ENCODE results near the gene XKR3.
"Not testable (repeated sequence)": the region's sequence is repeated elsewhere in the genome, so short reads cannot be mapped to it uniquely, and the experiment has no call there.

The XKR3 gene

DNA sequence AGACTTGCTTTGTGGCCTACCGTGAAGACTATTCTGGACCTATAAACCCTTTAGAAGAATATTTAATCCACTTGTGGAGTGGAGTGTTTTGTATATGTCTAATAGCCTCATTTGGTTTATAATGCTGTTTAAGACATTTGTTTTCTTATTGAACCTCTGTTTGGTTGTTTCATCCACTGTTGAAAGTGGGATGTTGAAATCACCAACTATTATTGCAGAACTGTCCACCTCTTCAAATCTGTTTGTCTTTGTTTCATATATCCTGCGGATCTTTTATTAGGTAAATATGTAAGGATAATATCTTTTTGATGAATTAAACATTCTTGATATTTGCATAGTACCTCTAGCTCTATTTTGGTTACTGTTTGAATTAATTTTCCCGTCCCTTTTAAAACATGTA, 49.1 kb downstream of the XKR3 start:
- Histone ChIP-seq H3K4me2 (ENCODE audit: insufficient read depth, low read length, poor library complexity, severe bottlenecking) (no peak overlapping the region), H2BK15ac (ENCODE audit: low read length) (no peak overlapping the region), H3K79me1 (ENCODE audit: low read depth, low read length) (no peaks in the 10 kb centered on the region), H4K91ac (ENCODE audit: low read depth, low read length, poor library complexity) (no peak overlapping the region), H2BK120ac (ENCODE audit: low read depth, low read length) (no peak overlapping the region), H2BK5ac (ENCODE audit: low read length) (no peak overlapping the region), H3K27ac (replicated peaks; ENCODE audit: low read length) (no peak overlapping the region), H2AK5ac (ENCODE audit: low read depth, low read length) (no peak overlapping the region), H3K4me3 (ENCODE audit: low read length in 2 of 2) (no peak overlapping the region), H3K14ac (ENCODE audit: low read length) (no peak overlapping the region), H3K9ac (ENCODE audit: low read depth, low read length, poor library complexity) (no peak overlapping the region), H3K23ac (ENCODE audit: low read depth, low read length, poor library complexity) (no peak overlapping the region), H3K4me1 (ENCODE audit: control insufficient read depth in 2 of 2, insufficient read depth in 1 of 2, low read depth in 1 of 2, low read length in 2 of 2) (no peaks in the 10 kb centered on the region), H3K27me3 (ENCODE audit: control insufficient read depth in 3 of 3, insufficient read depth in 3 of 3, low read depth in 1 of 3, low read length in 3 of 3) (peaks cover 0 to 3% (median 0%) of the 10 kb centered on the region in 3 experiments), H3K9me3 (replicated peaks in 1 of 2; ENCODE audit: control insufficient read depth in 2 of 2, insufficient read depth in 1 of 2, low read depth in 1 of 2, low read length in 2 of 2) (no peaks in the 10 kb centered on the region), H3K36me3 (replicated peaks in 1 of 2; ENCODE audit: control insufficient read depth in 2 of 2, insufficient read depth in 2 of 2, low read length in 2 of 2) (no peaks in the 10 kb centered on the region), H2BK12ac (ENCODE audit: low read length) (no peak overlapping the region), H4K8ac (ENCODE audit: low read depth, low read length) (no peak overlapping the region), H3K4ac (ENCODE audit: low read length) (no peak overlapping the region), H2AFZ (ENCODE audit: low read length) (no peak overlapping the region), H3K18ac (ENCODE audit: low read length) (no peak overlapping the region)
- no CpG with 5 or more reads among the region's 3 CpGs for WGBS, 2 donors (ENCODE audit: extremely low coverage in 2 of 2, insufficient read length in 2 of 2, insufficient replicate concordance in 1 of 2)
- DNase-seq (ENCODE audit: low spot score): no peak

GRCh38 chr22:16774911-16775500, 50.2 kb downstream of the XKR3 start:
- Histone ChIP-seq H4K91ac (ENCODE audit: low read depth, low read length, poor library complexity) (no peak overlapping the region), H3K14ac (ENCODE audit: low read length) (no peak overlapping the region), H3K4me2 (ENCODE audit: insufficient read depth, low read length, poor library complexity, severe bottlenecking) (no peak overlapping the region), H2BK5ac (ENCODE audit: low read length) (no peak overlapping the region), H3K79me1 (ENCODE audit: low read depth, low read length) (no peaks in the 10 kb centered on the region), H3K4me3 (ENCODE audit: low read length in 2 of 2) (no peak overlapping the region), H3K27me3 (ENCODE audit: control insufficient read depth in 3 of 3, insufficient read depth in 3 of 3, low read depth in 1 of 3, low read length in 3 of 3) (peaks cover 0 to 3% (median 0%) of the 10 kb centered on the region in 3 experiments), H3K9me3 (replicated peaks in 1 of 2; ENCODE audit: control insufficient read depth in 2 of 2, insufficient read depth in 1 of 2, low read depth in 1 of 2, low read length in 2 of 2) (no peaks in the 10 kb centered on the region), H3K27ac (replicated peaks; ENCODE audit: low read length) (no peak overlapping the region), H3K36me3 (replicated peaks in 1 of 2; ENCODE audit: control insufficient read depth in 2 of 2, insufficient read depth in 2 of 2, low read length in 2 of 2) (no peaks in the 10 kb centered on the region), H2AFZ (ENCODE audit: low read length) (no peak overlapping the region), H2BK120ac (ENCODE audit: low read depth, low read length) (no peak overlapping the region), H2BK12ac (ENCODE audit: low read length) (no peak overlapping the region), H3K18ac (ENCODE audit: low read length) (no peak overlapping the region), H2BK15ac (ENCODE audit: low read length) (no peak overlapping the region), H4K8ac (ENCODE audit: low read depth, low read length) (no peak overlapping the region), H2AK5ac (ENCODE audit: low read depth, low read length) (no peak overlapping the region), H3K9ac (ENCODE audit: low read depth, low read length, poor library complexity) (no peak overlapping the region), H3K4me1 (ENCODE audit: control insufficient read depth in 2 of 2, insufficient read depth in 1 of 2, low read depth in 1 of 2, low read length in 2 of 2) (no peaks in the 10 kb centered on the region), H3K23ac (ENCODE audit: low read depth, low read length, poor library complexity) (no peak overlapping the region), H3K4ac (ENCODE audit: low read length) (no peak overlapping the region)
- WGBS, 2 donors (ENCODE audit: extremely low coverage in 2 of 2, insufficient read length in 2 of 2, insufficient replicate concordance in 1 of 2): no CpG with 5 or more reads among the region's 2 CpGs
- DNase-seq (ENCODE audit: low spot score): no peak

DNA sequence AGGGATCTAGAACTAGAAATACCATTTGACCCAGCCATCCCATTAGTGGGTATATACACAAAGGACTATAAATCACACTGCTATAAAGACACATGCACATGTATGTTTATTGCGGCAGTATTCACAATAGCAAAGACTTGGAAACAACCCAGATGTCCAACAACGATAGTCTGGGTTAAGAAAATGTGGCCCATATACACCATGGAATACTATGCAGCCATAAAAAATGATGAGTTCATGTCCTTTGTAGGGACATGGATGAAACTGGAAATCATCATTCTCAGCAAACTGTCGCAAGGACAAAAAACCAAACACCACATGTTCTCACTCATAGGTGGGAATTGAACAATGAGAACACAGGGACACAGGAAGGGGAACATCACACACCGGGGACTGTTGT, 53.6 kb downstream of the XKR3 start:
- H3K36me3 ChIP-seq (replicated peaks in 1 of 2; ENCODE audit: control insufficient read depth in 2 of 2, insufficient read depth in 2 of 2, low read length in 2 of 2); H3K79me1 ChIP-seq (ENCODE audit: low read depth, low read length); H3K4me2 ChIP-seq (ENCODE audit: insufficient read depth, low read length, poor library complexity, severe bottlenecking); H4K8ac ChIP-seq (ENCODE audit: low read depth, low read length); H2AFZ ChIP-seq (ENCODE audit: low read length); H3K27me3 ChIP-seq (ENCODE audit: control insufficient read depth in 3 of 3, insufficient read depth in 3 of 3, low read depth in 1 of 3, low read length in 3 of 3); H2BK5ac ChIP-seq (ENCODE audit: low read length); H3K18ac ChIP-seq (ENCODE audit: low read length); H3K4me1 ChIP-seq (ENCODE audit: control insufficient read depth in 2 of 2, insufficient read depth in 1 of 2, low read depth in 1 of 2, low read length in 2 of 2); H3K14ac ChIP-seq (ENCODE audit: low read length); H3K9ac ChIP-seq (ENCODE audit: low read depth, low read length, poor library complexity); DNase-seq (ENCODE audit: low spot score); H2BK15ac ChIP-seq (ENCODE audit: low read length); H3K4me3 ChIP-seq (ENCODE audit: low read length in 2 of 2); H3K4ac ChIP-seq (ENCODE audit: low read length); H2AK5ac ChIP-seq (ENCODE audit: low read depth, low read length); H3K9me3 ChIP-seq (replicated peaks in 1 of 2; ENCODE audit: control insufficient read depth in 2 of 2, insufficient read depth in 1 of 2, low read depth in 1 of 2, low read length in 2 of 2); H2BK12ac ChIP-seq (ENCODE audit: low read length); H3K23ac ChIP-seq (ENCODE audit: low read depth, low read length, poor library complexity); H2BK120ac ChIP-seq (ENCODE audit: low read depth, low read length); H3K27ac ChIP-seq (replicated peaks; ENCODE audit: low read length); H4K91ac ChIP-seq (ENCODE audit: low read depth, low read length, poor library complexity): not testable (repeated sequence)
- no CpG with 5 or more reads among the region's 4 CpGs for WGBS, 2 donors (ENCODE audit: extremely low coverage in 2 of 2, insufficient read length in 2 of 2, insufficient replicate concordance in 1 of 2)

- H2BK120ac ChIP-seq (ENCODE audit: low read depth, low read length); H3K9ac ChIP-seq (ENCODE audit: low read depth, low read length, poor library complexity); H3K18ac ChIP-seq (ENCODE audit: low read length); H2AFZ ChIP-seq (ENCODE audit: low read length); H4K91ac ChIP-seq (ENCODE audit: low read depth, low read length, poor library complexity); H3K36me3 ChIP-seq (replicated peaks in 1 of 2; ENCODE audit: control insufficient read depth in 2 of 2, insufficient read depth in 2 of 2, low read length in 2 of 2); H2BK15ac ChIP-seq (ENCODE audit: low read length); H3K4me1 ChIP-seq (ENCODE audit: control insufficient read depth in 2 of 2, insufficient read depth in 1 of 2, low read depth in 1 of 2, low read length in 2 of 2); H3K27ac ChIP-seq (replicated peaks; ENCODE audit: low read length); H3K23ac ChIP-seq (ENCODE audit: low read depth, low read length, poor library complexity); H2BK12ac ChIP-seq (ENCODE audit: low read length); H3K4me2 ChIP-seq (ENCODE audit: insufficient read depth, low read length, poor library complexity, severe bottlenecking); H4K8ac ChIP-seq (ENCODE audit: low read depth, low read length); H3K27me3 ChIP-seq (ENCODE audit: control insufficient read depth in 3 of 3, insufficient read depth in 3 of 3, low read depth in 1 of 3, low read length in 3 of 3); DNase-seq (ENCODE audit: low spot score); H2AK5ac ChIP-seq (ENCODE audit: low read depth, low read length); H3K4me3 ChIP-seq (ENCODE audit: low read length in 2 of 2); H2BK5ac ChIP-seq (ENCODE audit: low read length); H3K79me1 ChIP-seq (ENCODE audit: low read depth, low read length); H3K14ac ChIP-seq (ENCODE audit: low read length); H3K9me3 ChIP-seq (replicated peaks in 1 of 2; ENCODE audit: control insufficient read depth in 2 of 2, insufficient read depth in 1 of 2, low read depth in 1 of 2, low read length in 2 of 2); H3K4ac ChIP-seq (ENCODE audit: low read length): not testable (repeated sequence)
- no CpG with 5 or more reads among the region's 2 CpGs for WGBS, 2 donors (ENCODE audit: extremely low coverage in 2 of 2, insufficient read length in 2 of 2, insufficient replicate concordance in 1 of 2)
Observed at GRCh38 chr22:16767927-16768326, 57.3 kb downstream of the XKR3 start.

Data from neuronal stem cell (in vitro differentiated cells).